GM12878 (cell line): Measurements from ENCODE around the gene SGTB. TPM values are rescaled to one million over a fixed set of nuclear protein-coding genes. Genes with fewer than 3 reads are reported as not detected.

Experiments
- ATAC-seq: fragments of 200-7000 bp; cut with Tn5 transposase; 3 replicates; pipeline ENCODE4 v1.9.1; 2020; ENCODE audit warnings: mild to moderate bottlenecking, moderate library complexity
- BruUV-seq: library from RNA; stranded (reverse); fragments of 400-500 nt; replicated peaks from 2 replicates; lab custom pipeline; 2021; lab: Mats Ljungman, UMichigan
- CTCF ChIA-PET: fragments of 300-600 bp; sonication (Branson Sonifier 250); formaldehyde crosslinking; extraction: SDS; loops from one replicate; lab custom pipeline; 2021; ENCODE audit warnings: inconsistent platforms; lab: Yijun Ruan, JAX
- POLR2A ChIA-PET: fragments of 350-600 bp; formaldehyde crosslinking; extraction: SDS; loops from one replicate; lab custom pipeline; 2021; ENCODE audit warnings: inconsistent platforms; lab: Charles Lee
- RAD21 ChIA-PET: fragments of 300-600 bp; sonication (Branson Sonifier 250); formaldehyde crosslinking; loops from one replicate; lab custom pipeline; 2023; ENCODE audit warnings: antibody characterized with exemption; ENCODE audit not compliant: unreplicated experiment; lab: Charles Lee
- SMC1A ChIA-PET: fragments of 300-600 bp; sonication (Branson Sonifier 250); formaldehyde crosslinking; loops from one replicate; lab custom pipeline; 2023; ENCODE audit not compliant: unreplicated experiment, uncharacterized antibody; lab: Charles Lee
- DNase-seq: peaks from one replicate; pipeline ENCODE4 v3.0.0-alpha.2; 2011; ENCODE audit warnings: low read depth, low spot score
- FAIRE-seq: peaks from 3 replicates; lab custom pipeline; 2011; peaks lifted over from hg19 to GRCh38; lab: Jason Lieb, UNC
- H2AFZ ChIP-seq: 2 replicates; pipeline ENCODE4 v1.6.0; 2011; ENCODE audit warnings: low read depth, low read length, control low read depth; ENCODE audit not compliant: control insufficient read depth
- H3K27ac ChIP-seq: 2 replicates; pipeline ENCODE4 v1.5.1; 2011; ENCODE audit warnings: control low read depth; ENCODE audit not compliant: control insufficient read depth, insufficient read depth
- H3K27me3 ChIP-seq, 2 experiments: replicated peaks in 1 of 2; 2 replicates each; pipeline versions ENCODE4 v1.6.0 to v1.6.1; 2011; ENCODE audit warnings: low read length in 1 of 2; ENCODE audit not compliant: control insufficient read depth in 2 of 2, insufficient read depth in 2 of 2
- H3K36me3 ChIP-seq, 2 experiments: 2 replicates each; pipeline ENCODE4 v1.5.1; 2011; ENCODE audit warnings: low read length in 1 of 2; ENCODE audit not compliant: control insufficient read depth in 2 of 2, insufficient read depth in 2 of 2
- H3K4me1 ChIP-seq: 2 replicates; pipeline ENCODE4 v1.6.1; 2011; ENCODE audit warnings: mild to moderate bottlenecking, low read length, moderate library complexity, mixed read lengths; ENCODE audit not compliant: control insufficient read depth, insufficient read depth
- H3K4me2 ChIP-seq: 2 replicates; pipeline ENCODE4 v1.6.0; 2011; ENCODE audit warnings: control low read depth; ENCODE audit not compliant: control insufficient read depth, insufficient read depth
- H3K4me3 ChIP-seq: fragments of 200-600 bp; sonication (generic); 2 replicates; pipeline ENCODE4 v1.5.1; 2016
- H3K79me2 ChIP-seq: 2 replicates; pipeline ENCODE4 v1.6.0; 2011; ENCODE audit warnings: low read length; ENCODE audit not compliant: control insufficient read depth, insufficient read depth
- H3K9ac ChIP-seq: 2 replicates; pipeline ENCODE4 v1.8.0; 2011; ENCODE audit warnings: low read length, control low read depth, mixed read lengths; ENCODE audit not compliant: control insufficient read depth, insufficient read depth
- H3K9me3 ChIP-seq: replicated peaks from 3 replicates; pipeline ENCODE4 v1.5.1; 2011; ENCODE audit warnings: mild to moderate bottlenecking, low read length; ENCODE audit not compliant: control insufficient read depth, insufficient read depth
- H4K20me1 ChIP-seq: 2 replicates; pipeline ENCODE4 v1.6.0; 2011; ENCODE audit not compliant: control insufficient read depth, insufficient read depth
- CTCF ChIP-seq, 3 experiments: IDR thresholded peaks in 2 of 3; conservative IDR thresholded peaks in 1 of 3; 2 replicates each; pipeline ENCODE4 v1.5.1; 2011; ENCODE audit warnings: low read depth in 3 of 3, low read length in 3 of 3, mild to moderate bottlenecking in 3 of 3, control low read depth in 2 of 3, moderate library complexity in 2 of 3, inconsistent platforms in 1 of 3, mixed read lengths in 1 of 3; ENCODE audit not compliant: control insufficient read depth in 2 of 3, insufficient read depth in 1 of 3; ENCODE audit errors: extremely low read depth in 1 of 3
- RAD21 ChIP-seq: IDR thresholded peaks from 2 replicates; pipeline ENCODE4 v1.6.1; 2011; ENCODE audit warnings: mild to moderate bottlenecking, low read depth, low read length, moderate library complexity; ENCODE audit not compliant: insufficient read depth
- RELB ChIP-seq: fragments of 450-650 bp; IDR thresholded peaks from 2 replicates; pipeline ENCODE4 v1.6.1; 2017; ENCODE audit warnings: low read depth, mild to moderate bottlenecking, moderate library complexity
- SMC3 ChIP-seq: IDR thresholded peaks from 2 replicates; pipeline ENCODE4 v1.6.1; 2011; ENCODE audit warnings: low read length, improper control_type of control experiment, borderline replicate concordance
- ZBTB33 ChIP-seq: fragments of 450-650 bp; IDR thresholded peaks from 2 replicates; pipeline ENCODE4 v1.6.1; 2017; ENCODE audit warnings: mild to moderate bottlenecking
- ZNF217 ChIP-seq: fragments of 450-650 bp; IDR thresholded peaks from 2 replicates; pipeline ENCODE4 v1.6.1; 2017; ENCODE audit warnings: antibody characterized with exemption, mild to moderate bottlenecking
- WGBS: methylation state at CpG from one replicate; pipeline ENCODE4 v1.1.6; 2016; ENCODE audit warnings: low lambda C conversion rate; ENCODE audit not compliant: insufficient replicate concordance, insufficient coverage; ENCODE audit errors: missing lambda C conversion rate; 5-methylcytosine and 5-hydroxymethylcytosine counted together
- in situ Hi-C: fragments of 300-500 bp; cut with MboI; formaldehyde crosslinking; loops from 9 replicates; pipeline ENCODE4 v1.14.3; 2018; ENCODE audit warnings: mixed read lengths
- intact Hi-C: fragments of 100-400 bp; cut with micrococcal nuclease; formaldehyde crosslinking; loops from one replicate; pipeline ENCODE4 v1.14.2; 2022; ENCODE audit not compliant: unreplicated experiment
- polyA plus RNA-seq, 11 experiments: library from polyadenylated mRNA; depleted of rRNA in 4 of 11; unstranded in 6 of 11; stranded (reverse) in 5 of 11; fragments of >200 nt; fragmentation: Nextera tagmentation in 4 of 11; fragmentation: Illumina TruSeq in 1 of 11; extraction: Ambion mirVana in 4 of 11; extraction: Trizol in 1 of 11; gene quantifications; 1 replicate in 1 of 11; 2 replicates in 10 of 11; pipeline versions ENCODE4 v1.2.1 to v1.2.3, GENCODE V29; 2011 to 2016; ENCODE audit warnings: inconsistent platforms in 2 of 11, missing spikeins in 2 of 11, low read depth in 1 of 11
- total RNA-seq, 4 experiments: library from RNA; depleted of rRNA in 3 of 4; stranded (reverse); fragments of >200 nt in 3 of 4; fragmentation: Illumina TruSeq in 1 of 4; extraction: Trizol in 1 of 4; gene quantifications; 2 replicates each; pipeline versions ENCODE4 v1.2.1 to v1.2.3, GENCODE V29; 2013 to 2021

The SGTB gene
- total and polyA plus RNA-seq, 10 of the 15 experiments (the other 5 are each of a cell fraction or from before 2014, with no cell fraction given): 1.0 to 7.8 (median 5.4) TPM

GRCh38 chr5:65762234-65762633 is 40.3 kb upstream of the SGTB start (continued):
- no peak for TF ChIP-seq RELB
- TF ChIP-seq ZBTB33: no peak

GRCh38 chr5:65760504-65761275 is 38.8 kb upstream of the SGTB start:
- no TSS peak for BruUV-seq
- ChIA-PET CTCF (interaction anchor here (0.7 to 5.2 kb wide), 15 partner anchors 8 to 546 kb away, joined by 3 to 20 read pairs (median 3); no protein-coding TSS in a partner anchor), RAD21 (interaction anchor here (0.6 to 1.2 kb wide), 8 partner anchors 10 to 410 kb away, joined by 3 to 4 read pairs (median 3); no protein-coding TSS in a partner anchor)

More at GRCh38 chr5:65760504-65761275, 38.8 kb upstream of the SGTB start:
- DNase-seq: peak; percentile 8
- TF ChIP-seq RAD21 (peak; percentile 88), ZNF217 (no peak), CTCF (IDR thresholded peaks at IDR 0.05 in 2 of 3, conservative IDR thresholded peaks at IDR 0.05 in 1 of 3; ENCODE audit: control insufficient read depth in 2 of 3, extremely low read depth in 1 of 3, insufficient read depth in 1 of 3, low read depth in 3 of 3, low read length in 3 of 3) (peak; percentile 40 to 66 (median 57); a peak in 4 of 6 replicates), SMC3 (peak; percentile 51; the same call in 1 of the 2 replicates)
- Histone ChIP-seq H3K4me3 (no peak overlapping the region), H3K27ac (no peak overlapping the region), H3K4me2 (no peak overlapping the region), H2AFZ (no peak overlapping the region), H3K36me3 (peaks cover 0 to 4% of the 10 kb centered on the region in 2 experiments; a peak in 2 of 4 replicates), H3K9ac (no peak overlapping the region), H3K4me1 (no peaks in the 10 kb centered on the region), H3K79me2 (no peaks in the 10 kb centered on the region), H3K9me3 (no peaks in the 10 kb centered on the region), H4K20me1 (no peaks in the 10 kb centered on the region), H3K27me3 (no peaks in the 10 kb centered on the region)
- peak; percentile 83 for ATAC-seq
- in situ Hi-C loops: no loop called here
- peak; percentile 72 for FAIRE-seq
- POLR2A ChIA-PET: interaction anchor here (1.0 to 1.4 kb wide), 2 partner anchors 41 to 164 kb away, joined by 3 to 4 read pairs; no protein-coding TSS in a partner anchor
- WGBS: 47% methylated on average over 2 of the region's 2 CpGs
- intact Hi-C loops: loop anchor here (5.0 kb wide), 1 partner anchor 257 kb away; no protein-coding TSS in a partner anchor
- SMC1A ChIA-PET: interaction anchor here (0.6 to 2.2 kb wide), 15 partner anchors 10 to 413 kb away, joined by 3 to 8 read pairs (median 4); no protein-coding TSS in a partner anchor
